Activated CD4-positive, alpha-beta T cell treated with anti-CD3 and anti-CD28 coated beads for 24 hours (primary cell): ENCODE results near the gene ZSCAN25.
"Not testable (repeated sequence)": the region's sequence is repeated elsewhere in the genome, so short reads cannot be mapped to it uniquely, and the experiment has no call there.

ENCODE experiments used
- DNase-seq, 2 donors: peaks; one replicate each; pipeline ENCODE4 v3.0.0-alpha.2; 2020; ENCODE audit warnings: low read depth in 2 of 2

The ZSCAN25 gene

GRCh38 chr7:99616359-99617191 lies at the start of gene ZSCAN25:
ZSCAN25 (plus strand) TSS chr7:99616946; CDS start chr7:99619607, 2,661 bp downstream.
- peak; percentile 75 to 78 for DNase-seq

DNA sequence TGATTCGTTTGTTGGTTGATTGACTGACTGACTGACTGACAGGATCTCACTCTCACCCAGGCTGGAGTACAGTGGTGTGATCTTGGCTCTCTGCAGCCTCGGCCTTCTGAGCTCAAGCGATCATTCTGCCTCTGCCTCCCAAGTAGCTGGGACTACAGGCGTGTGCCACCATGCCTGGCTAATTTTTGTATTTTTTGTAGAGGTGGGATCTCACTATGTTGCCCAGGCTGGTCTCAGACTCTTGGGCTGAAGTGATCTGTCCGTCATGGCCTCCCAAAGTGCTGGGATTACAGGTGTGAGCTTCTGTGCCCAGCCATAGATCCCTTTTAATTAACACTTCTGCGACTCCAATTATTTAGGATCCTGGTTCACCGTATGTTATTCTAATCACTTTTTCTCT lies 48.0 kb upstream of the ZSCAN25 start:
- DNase-seq: not testable (repeated sequence)

- DNase-seq: no peak
Measured at GRCh38 chr7:99571768-99572167, 45.0 kb upstream of the ZSCAN25 start.

DNA sequence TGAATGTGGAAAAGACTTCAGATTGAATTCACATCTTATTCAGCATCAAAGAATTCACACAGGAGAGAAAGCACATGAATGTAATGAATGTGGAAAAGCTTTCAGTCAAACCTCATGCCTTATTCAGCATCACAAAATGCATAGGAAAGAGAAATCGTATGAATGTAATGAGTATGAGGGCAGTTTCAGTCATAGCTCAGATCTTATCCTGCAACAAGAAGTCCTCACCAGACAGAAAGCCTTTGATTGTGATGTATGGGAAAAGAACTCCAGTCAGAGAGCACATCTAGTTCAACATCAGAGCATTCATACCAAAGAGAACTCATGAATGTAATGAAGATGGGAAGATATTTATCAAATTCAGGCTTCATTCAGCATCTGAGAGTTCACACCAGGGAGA lies 43.5 kb upstream of the ZSCAN25 start:
- DNase-seq: no peak

GRCh38 chr7:99576251-99576650 lies 40.5 kb upstream of the ZSCAN25 start:
- DNase-seq: no peak

GRCh38 chr7:99579281-99579955 lies 37.3 kb upstream of the ZSCAN25 start:
- no peak for DNase-seq

DNA sequence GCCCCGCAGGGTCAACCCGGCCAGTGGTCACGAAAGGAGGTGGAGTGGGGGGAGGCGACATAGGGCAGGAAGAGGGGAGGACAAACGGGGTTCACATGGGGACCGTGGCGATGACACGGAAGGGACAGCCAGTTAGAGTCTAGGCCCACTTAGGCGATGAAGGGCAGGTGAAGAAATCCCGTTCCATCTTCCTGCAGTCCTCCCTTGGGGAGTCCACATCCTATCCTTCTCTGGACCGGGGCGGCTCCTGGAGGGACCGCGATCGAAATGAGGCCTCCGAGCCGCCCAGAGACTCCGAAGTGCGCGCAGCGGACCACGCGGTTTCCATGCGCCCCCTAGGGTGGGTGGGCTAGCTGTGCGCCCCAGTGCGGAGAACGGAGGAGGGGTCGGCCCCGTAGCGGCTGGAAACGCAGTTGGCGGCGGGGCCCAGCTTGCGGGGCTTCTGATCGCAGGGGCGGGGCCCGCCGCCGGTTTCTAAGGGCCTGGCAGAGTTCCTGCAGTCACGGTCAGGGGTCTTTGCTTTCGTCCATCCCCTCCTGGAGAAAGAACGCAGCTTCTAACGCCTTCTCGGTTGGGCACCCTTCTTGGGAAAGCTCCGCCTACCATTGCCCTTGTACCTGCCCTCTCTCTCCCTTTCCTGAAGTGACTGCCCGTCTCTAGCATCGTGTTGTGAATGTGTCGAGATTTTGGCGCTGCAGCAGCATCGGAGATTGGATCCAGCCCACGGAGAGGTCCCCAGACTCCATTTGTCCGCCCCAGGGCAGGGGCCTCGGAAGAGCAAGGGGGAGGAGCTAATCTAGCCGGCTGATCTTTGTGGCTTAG lies 36.6 kb upstream of the ZSCAN25 start:
- DNase-seq: peak; percentile 25 to 38

GRCh38 chr7:99580778-99581332 lies 35.9 kb upstream of the ZSCAN25 start:
- not testable (repeated sequence) for DNase-seq

DNA sequence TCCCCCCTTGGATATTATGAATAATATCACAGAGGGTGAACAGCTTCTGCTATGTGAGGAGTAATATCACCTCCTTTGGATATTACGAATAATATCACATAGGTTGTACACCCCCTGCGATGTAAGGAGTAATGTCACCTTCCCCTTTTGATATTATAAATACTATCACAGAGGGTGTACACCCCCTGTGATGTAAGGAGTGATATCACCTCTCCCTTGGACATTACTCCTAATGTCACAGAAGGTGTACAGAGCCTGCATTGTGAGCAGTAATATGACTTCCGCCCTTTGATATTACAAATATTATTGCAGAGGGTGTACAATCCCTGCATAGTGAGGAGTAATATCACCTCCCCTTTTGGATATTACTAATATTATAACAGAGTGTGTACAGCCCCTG lies 27.9 kb upstream of the ZSCAN25 start:
- DNase-seq: no peak

- no peak for DNase-seq
Measured at GRCh38 chr7:99594948-99595745, 21.6 kb upstream of the ZSCAN25 start.

GRCh38 chr7:99596408-99596955 lies 20.3 kb upstream of the ZSCAN25 start:
- DNase-seq: no peak

- no peak for DNase-seq
Measured at GRCh38 chr7:99597762-99598501, 18.8 kb upstream of the ZSCAN25 start, which contains the start of gene TMEM225B. TMEM225B (plus strand) TSS chr7:99598267; CDS start chr7:99604389, 6,122 bp downstream.

GRCh38 chr7:99599836-99600235 lies 16.9 kb upstream of the ZSCAN25 start:
- DNase-seq: no peak

DNA sequence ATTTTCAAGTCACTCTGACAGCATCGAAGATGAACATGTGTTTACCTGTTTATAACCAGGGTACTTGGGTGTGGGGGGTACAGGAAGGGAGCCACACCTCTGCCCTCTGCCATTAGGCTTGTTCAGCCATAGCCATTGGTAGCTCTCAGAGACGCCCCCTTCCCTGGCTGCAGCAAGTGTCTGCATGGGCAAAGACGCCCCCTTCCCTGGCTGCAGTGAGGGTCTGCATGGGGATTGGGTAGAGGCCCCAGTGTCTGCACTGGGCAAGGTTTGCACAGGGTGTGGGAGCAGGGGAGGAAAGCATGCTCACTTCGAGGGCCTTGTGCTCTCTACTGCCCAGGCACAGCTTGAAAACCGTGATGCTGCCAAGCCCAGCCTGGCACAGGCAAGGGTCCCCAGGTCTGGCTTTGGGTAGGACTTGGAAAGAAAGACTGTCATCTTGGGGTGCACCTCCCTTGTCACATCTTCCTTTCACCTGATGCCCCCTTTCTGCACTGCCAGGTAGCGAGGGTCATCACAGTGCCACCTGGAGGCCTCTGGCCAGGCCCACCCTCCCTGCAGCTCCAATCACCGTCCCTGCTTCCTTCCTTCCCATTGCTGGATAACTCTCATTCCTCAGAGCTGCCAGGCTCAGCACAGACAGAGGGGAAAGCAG lies 15.0 kb upstream of the ZSCAN25 start:
- no peak for DNase-seq

GRCh38 chr7:99605527-99605926 lies 11.2 kb upstream of the ZSCAN25 start:
- no peak for DNase-seq

DNA sequence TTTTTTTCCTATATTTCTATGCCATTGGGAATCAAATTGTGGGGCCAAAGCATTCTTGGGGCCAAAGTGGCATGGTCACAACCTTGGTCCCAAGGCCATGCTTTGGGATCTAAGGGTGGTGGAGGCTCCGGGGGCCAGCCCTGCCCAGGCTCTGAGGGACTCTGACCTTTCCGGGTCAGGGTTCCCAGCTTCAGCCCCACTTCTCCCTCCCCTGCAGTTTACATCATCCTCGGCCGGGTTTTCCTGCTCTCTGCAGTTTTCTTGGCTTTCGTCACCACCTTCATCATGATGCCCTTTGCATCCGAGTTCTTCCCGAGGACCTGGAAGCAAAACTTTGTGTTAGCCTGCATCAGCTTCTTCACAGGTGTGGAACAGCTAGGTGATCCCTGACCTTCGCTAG lies 10.2 kb upstream of the ZSCAN25 start:
- no peak for DNase-seq

GRCh38 chr7:99607548-99607947 lies 9.2 kb upstream of the ZSCAN25 start:
- no peak for DNase-seq

DNA sequence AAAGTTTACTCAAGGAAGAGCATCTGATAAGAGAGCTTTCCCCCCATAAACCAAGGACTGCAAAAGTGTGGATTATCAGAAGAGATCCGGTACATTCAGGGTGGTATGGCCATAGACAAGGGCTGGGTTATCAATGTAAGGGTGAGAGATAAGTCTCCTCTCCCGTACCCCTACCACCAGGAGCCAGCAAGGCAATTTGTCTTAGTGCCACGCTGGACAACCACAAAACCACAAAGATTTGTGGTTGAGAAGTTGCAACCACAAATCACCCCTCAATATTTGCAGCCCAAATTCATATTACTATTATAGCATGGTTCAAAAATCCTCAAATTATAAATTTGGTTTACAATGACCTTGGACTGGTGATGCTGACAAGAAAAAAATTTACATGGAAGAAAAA lies 2.3 kb upstream of the ZSCAN25 start:
- DNase-seq: no peak

- DNase-seq: no peak
Measured at GRCh38 chr7:99615989-99616358, 772 bp upstream of the ZSCAN25 start.
